SW 1271 (cell line): ENCODE measurements around the gene NMT2.
"Not testable (repeated sequence)": the region's sequence is repeated elsewhere in the genome, so short reads cannot be mapped to it uniquely, and the experiment has no call there.

Experiments
- DNase-seq, 2 experiments: peaks; one replicate each; lab custom pipeline; 2025; lab: John Stamatoyannopoulos, UW

NMT2 gene

GRCh38 chr10:15168291-15168785, at the start of gene NMT2:
NMT2 (minus strand) TSS chr10:15168693; CDS start chr10:15168612, 81 bp downstream.
- DNase-seq: peak in 1 of 2 experiments; percentile 76

GRCh38 chr10:15216700-15217099, 48.2 kb upstream of the NMT2 start:
- DNase-seq: no peak

GRCh38 chr10:15214237-15214636, 45.7 kb upstream of the NMT2 start:
- no peak for DNase-seq

- no peak for DNase-seq
These were observed 45.0 kb upstream of the NMT2 start for GRCh38 chr10:15213461-15213861.

- DNase-seq: peak in 1 of 2 experiments; percentile 10
These were observed 43.0 kb upstream of the NMT2 start for GRCh38 chr10:15211464-15211979.

GRCh38 chr10:15210521-15210920, 42.0 kb upstream of the NMT2 start:
- no peak for DNase-seq

GRCh38 chr10:15209827-15210509, 41.5 kb upstream of the NMT2 start:
- peak in 1 of 2 experiments; percentile 22 for DNase-seq

- no peak for DNase-seq
These were observed 39.7 kb upstream of the NMT2 start for GRCh38 chr10:15208221-15208620.

- not testable (repeated sequence) for DNase-seq
These were observed 38.9 kb upstream of the NMT2 start for GRCh38 chr10:15207410-15207809.

- DNase-seq: no peak
These were observed 34.1 kb upstream of the NMT2 start for GRCh38 chr10:15202639-15203038.

- not testable (repeated sequence) for DNase-seq
These were observed 33.8 kb upstream of the NMT2 start for GRCh38 chr10:15202301-15202621.

- DNase-seq: peak; percentile 7 to 53
These were observed 33.3 kb upstream of the NMT2 start for GRCh38 chr10:15201589-15202300.

GRCh38 chr10:15200626-15201025, 32.1 kb upstream of the NMT2 start:
- DNase-seq: peak; percentile 74 to 95

GRCh38 chr10:15197911-15198310, 29.4 kb upstream of the NMT2 start:
- no peak for DNase-seq

GRCh38 chr10:15197276-15197675, 28.8 kb upstream of the NMT2 start:
- peak in 1 of 2 experiments; percentile 72 for DNase-seq

- no peak for DNase-seq
These were observed 27.7 kb upstream of the NMT2 start for GRCh38 chr10:15196021-15196834.

- DNase-seq: no peak
These were observed 20.8 kb upstream of the NMT2 start for GRCh38 chr10:15189133-15189885.

GRCh38 chr10:15188603-15189002, 20.1 kb upstream of the NMT2 start:
- no peak for DNase-seq

- no peak for DNase-seq
These were observed 15.4 kb upstream of the NMT2 start for GRCh38 chr10:15183689-15184481.

- DNase-seq: no peak
These were observed 14.2 kb upstream of the NMT2 start for GRCh38 chr10:15182540-15183207.
